Activated CD4-positive, alpha-beta T cell treated with anti-CD3 and anti-CD28 coated beads, Interleukin-2, amount 50 U/mL, for 4 hours (primary cell): ENCODE data around the gene MAP2K3.
"Not testable (repeated sequence)": the region's sequence is repeated elsewhere in the genome, so short reads cannot be mapped to it uniquely, and the experiment has no call there.

ENCODE experiments used
- DNase-seq, 2 experiments: peaks; one replicate each; pipeline ENCODE4 v3.0.0-alpha.2; 2020

Gene MAP2K3

DNA sequence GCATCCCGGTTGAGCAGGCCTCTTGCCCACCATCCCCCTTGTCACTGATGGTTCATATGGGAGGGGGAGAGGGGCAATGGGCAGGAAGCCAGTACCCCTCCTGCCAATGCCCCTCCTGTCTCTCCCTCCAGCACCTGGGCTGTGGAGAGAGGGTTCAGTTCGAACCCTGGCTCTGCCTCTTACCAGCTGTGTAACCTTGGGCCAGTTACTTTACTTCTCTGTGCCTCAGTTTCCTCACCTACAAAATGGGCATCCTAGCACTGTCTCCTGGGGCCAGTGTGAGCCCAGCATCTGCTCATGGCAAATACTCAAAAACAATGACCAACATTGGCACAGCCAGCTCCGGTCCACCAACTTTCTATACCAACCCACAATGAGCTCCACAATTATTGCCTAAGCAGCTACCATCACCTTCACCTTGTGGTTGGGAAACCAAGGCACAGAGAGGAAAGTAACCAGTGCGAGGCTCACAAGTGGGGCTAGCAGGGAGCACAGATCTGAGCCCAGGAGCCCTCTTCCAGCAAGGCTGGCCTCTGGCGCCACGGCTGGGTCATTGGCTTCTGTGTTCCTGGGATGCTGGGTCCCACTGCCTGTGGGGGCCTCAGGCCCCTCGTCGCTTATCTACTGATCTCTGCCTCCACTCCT lies 53.6 kb downstream of the MAP2K3 start:
- DNase-seq: not testable (repeated sequence)

- no peak for DNase-seq
Measured at GRCh38 chr17:21339011-21339410, 54.5 kb downstream of the MAP2K3 start.

DNA sequence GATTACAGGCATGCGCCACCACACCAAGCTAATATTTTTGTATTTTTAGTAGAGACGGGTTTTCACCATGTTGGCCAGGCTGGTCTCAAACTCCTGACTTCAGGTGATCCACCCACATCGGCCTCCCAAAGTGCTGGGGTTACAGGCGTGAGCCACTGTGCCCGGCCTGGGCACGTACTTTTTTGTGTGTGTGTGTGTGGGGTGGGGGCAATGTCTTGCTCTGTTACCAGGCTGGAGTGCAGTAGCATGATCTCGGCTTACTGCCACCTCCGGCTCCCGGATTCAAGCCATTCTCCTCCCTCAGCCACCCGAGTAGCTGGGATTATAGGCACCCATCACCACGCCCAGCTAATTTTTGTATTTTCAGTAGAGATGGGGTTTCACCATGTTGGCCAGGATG lies 55.1 kb downstream of the MAP2K3 start:
- DNase-seq: not testable (repeated sequence)

DNA sequence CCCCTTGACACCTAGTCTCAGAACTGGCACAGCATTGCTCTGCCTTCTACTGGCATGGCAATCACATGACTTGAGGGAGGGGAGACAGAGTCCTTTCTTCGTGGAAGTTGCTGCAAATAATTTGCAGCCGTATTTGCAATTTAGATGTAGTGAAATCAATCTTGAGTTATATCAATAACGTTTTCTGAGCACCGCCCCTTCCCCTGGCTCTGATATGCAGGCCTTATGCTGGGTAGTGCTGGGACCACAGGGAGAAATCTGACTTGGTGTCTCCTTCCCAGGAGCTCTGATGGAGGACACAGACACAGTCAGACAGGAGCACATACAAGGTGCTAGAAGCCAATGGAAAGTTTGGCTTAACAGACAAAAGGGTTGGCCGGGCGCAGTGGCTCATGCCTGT lies 55.9 kb downstream of the MAP2K3 start:
- not testable (repeated sequence) for DNase-seq

- not testable (repeated sequence) for DNase-seq
Measured at GRCh38 chr17:21341279-21341678, 56.8 kb downstream of the MAP2K3 start.

- DNase-seq: not testable (repeated sequence)
Measured at GRCh38 chr17:21341925-21342540, 57.5 kb downstream of the MAP2K3 start.

DNA sequence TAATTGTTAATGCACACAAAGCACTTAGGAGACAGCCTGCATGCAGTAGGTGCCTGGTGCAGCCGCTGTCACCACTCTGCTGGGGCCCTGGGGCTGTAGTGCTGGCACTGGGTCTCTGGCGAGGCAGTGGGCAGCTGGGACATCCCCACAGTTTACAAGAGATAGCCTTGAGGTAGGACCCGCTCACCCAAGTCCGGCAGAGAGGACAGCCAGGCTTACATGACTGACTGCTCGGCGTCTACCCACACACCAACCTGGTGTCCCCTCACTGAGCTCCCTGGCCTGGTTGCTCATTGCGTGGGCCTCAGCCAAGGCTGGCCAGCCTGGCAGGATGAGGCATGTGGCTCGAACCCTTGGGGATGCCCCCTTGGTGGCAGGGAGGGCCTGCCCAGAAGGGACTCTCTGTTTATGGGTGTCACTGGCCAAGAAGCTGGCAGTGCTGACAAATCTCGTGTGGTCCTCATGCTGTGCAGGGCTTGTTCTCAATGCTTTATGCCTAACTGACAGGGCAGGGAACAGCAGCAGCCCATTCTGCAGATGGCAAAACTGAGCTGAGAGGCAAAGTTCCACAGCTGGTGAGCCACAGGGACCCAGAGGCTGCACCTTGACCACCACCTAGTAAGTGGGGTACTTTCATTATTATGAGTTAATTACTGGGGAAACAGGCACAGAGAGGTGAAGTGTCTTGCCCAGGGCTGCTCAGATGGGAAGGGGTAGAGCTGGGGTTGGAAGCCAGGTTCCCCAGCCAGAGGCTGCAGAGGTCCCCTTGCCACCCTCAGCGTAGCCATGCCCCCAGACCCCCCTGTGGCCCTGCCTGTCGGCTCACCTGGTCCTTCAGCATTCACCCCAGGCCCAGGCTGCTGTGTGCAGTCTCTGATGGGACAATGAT lies 58.8 kb downstream of the MAP2K3 start:
- not testable (repeated sequence) for DNase-seq

DNA sequence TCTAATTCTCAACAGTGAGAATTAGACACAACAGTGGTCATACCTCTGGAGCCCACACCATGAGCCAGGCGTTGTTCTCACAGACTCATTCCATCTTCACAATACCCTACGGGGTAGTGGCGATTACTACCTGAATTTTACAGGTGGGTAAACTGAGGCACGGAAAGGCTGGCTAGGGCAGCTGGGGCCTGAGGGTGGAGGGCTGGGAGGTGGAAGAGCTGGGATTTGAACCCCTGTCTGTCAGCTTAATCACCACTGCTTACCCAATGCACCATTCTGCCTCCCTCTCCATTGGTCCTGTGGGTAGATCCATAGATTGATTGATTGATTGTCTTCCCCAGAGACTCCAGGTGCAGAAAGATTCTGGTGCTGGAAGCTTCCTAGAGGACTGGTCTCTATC lies 60.3 kb downstream of the MAP2K3 start:
- not testable (repeated sequence) for DNase-seq

- DNase-seq: no peak
Measured at GRCh38 chr17:21345236-21345635, 60.7 kb downstream of the MAP2K3 start.

GRCh38 chr17:21346107-21346506 lies 61.6 kb downstream of the MAP2K3 start:
- DNase-seq: not testable (repeated sequence)

DNA sequence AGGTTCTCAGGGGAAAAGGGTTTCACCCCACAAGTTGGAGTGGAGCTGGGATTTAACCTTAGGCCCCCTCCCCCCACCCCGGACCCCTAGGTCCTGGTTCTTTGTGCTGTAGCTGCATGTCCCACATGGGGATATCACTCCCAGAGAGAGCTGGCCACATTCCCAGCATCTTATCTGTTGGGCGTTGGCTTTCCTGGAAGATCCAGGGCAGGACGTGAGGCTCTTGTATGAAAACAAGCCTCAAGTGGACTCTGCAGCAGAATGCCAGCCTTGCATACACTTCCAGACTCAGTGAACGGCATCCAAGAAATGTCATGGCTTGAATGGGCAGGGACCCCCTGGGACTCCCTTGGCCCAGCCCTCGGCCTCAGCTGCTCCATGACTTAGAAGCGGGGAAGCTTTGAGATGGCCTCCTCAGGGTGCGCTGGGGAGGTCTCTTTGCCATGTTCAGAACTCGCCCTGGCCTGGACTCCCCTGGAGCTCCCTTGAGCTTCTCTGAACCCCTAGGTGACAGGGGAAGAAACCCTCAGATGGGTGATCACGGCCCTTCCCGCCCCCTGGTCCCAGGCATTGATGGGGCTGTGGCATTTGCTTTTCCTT lies 62.2 kb downstream of the MAP2K3 start:
- not testable (repeated sequence) for DNase-seq

DNA sequence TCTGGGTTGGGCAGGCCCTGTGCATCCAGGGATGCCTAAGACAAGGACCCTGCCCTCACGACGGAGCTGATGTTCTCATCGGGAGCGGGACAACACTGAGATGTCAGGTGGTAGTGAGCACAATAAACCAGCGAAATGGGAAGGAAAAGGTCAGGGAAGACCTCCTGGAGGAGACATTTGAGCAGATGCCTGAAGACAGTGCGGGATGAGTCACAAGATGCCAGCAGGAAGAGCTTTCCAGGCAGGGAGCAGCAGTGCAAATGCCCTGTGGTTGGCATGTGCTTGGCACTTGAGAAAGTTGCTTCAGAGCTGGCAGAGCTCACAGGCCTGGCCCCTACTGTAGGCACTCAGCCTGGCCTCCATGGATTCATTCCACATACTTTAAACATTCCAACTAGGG lies 63.1 kb downstream of the MAP2K3 start:
- not testable (repeated sequence) for DNase-seq

DNA sequence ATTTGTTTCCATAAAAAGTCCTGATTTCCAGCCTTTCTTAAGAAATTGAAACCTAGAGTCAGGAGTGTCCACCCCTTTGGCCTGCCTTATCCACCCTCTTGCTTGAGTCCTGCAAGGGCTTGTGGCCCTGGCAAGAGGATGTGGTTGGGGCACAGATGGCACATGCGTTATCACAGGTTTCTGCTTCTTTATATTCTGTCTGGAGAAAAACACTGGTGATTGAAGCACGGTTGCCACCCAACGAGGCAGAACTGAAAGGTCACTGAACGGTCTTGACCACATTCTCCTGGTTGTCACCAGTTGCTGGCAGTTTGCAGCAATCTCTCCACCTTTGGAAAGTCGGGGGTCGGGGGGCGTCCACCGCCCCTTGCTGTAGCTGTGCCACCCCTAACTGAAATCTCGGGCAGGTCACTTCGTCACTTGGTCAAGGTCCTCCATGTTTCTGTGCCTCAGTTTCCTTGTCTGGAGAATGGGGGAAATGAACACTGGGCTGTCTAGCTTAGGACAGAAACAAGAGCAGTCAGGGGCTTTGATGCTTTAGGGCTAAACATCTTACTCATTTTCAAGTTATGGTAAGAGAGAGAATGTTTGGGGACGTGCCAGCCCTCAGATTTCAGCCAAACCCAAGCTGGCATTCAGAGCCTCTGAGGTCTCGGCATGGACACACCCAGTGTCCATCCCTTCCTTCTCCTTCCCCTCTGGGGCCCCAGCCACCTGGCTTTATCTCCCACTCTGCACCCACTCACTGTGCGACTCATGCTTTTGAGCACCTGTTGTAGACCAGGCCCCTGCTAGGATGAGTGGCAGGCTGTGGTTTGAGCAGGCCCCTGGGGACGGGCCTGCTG lies 63.8 kb downstream of the MAP2K3 start:
- DNase-seq: not testable (repeated sequence)

- DNase-seq: not testable (repeated sequence)
Measured at GRCh38 chr17:21348926-21349261, 64.4 kb downstream of the MAP2K3 start.

GRCh38 chr17:21349358-21350050 lies 65.0 kb downstream of the MAP2K3 start:
- DNase-seq: not testable (repeated sequence)

DNA sequence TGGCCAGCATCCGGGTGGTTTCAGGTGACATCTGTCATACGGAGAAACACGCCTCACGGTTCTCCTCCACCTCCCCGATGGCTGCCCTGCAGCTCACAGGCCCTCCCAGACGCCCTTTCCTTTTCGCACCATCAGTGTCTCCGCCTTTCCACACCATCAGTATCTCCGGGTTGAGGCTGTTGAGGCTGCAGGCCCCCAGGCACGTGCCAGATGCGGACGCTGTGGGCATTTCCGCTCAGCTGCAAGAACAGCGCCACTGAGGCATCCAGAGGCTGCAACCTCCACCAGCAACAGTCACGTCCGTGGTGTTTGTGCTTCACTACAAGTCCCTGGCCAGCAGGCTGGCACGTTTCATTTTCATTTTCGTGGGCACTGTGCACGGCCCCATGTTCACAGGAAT lies 66.0 kb downstream of the MAP2K3 start:
- DNase-seq: not testable (repeated sequence)

- DNase-seq: no peak
Measured at GRCh38 chr17:21351366-21352065, 67.0 kb downstream of the MAP2K3 start.

DNA sequence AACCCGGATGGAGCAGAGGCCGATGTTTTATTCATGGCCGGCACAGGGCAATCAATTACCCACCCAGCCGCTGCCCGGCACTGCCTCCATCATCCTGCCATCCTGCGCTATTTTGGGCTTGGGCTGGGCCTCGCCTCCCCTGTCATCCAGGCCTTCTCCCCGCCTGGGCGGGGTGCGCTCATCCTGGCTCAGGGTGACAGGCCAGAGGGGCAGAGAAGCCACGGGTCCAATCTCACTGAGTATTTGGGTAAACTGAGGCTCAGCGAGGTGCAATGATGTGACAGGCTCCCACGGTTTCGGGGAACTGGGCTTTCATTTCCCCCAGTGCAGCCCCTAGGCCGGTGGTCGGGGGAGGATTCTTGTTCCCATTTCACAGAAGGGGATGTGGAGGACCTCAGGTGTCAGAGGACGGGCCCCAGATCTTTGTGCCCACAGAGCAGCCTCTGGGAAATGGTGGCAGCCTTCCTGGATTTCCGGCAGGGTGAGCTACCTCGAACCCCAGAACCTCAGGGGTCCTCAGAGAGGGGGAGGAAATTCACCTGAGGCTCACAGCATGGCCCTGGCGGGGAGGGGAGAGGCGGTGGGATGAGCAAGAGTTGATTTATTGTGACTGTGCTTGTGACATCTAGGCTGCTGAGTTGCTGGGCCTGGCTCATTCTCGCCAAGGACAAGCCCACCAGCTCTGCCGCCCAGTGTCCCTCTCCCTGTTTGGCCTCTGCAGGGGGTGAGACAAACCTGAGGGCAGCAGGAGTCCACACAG lies 67.9 kb downstream of the MAP2K3 start:
- no peak for DNase-seq

DNA sequence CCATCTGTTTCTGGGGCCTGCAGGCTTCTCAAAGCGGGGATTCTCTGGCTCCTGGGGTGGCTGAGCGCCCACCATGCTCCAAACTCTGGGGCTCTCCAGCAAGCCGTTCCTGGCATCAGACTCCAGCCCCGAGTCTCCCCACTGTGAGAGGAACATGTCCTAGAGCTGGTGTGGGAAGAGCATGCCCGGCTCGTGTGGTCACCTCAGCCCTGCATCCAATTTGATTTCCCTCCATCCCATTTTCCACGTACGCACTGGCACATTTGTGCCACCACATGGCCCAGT lies 68.4 kb downstream of the MAP2K3 start:
- DNase-seq: no peak

- no peak for DNase-seq
Measured at GRCh38 chr17:21353326-21354010, 69.0 kb downstream of the MAP2K3 start.
